OCI-LY3 (cell line): ENCODE results near the gene FFAR2.

ENCODE experiments used
- CTCF ChIP-seq: fragments of 200-600, 300-600 bp; sonication (generic); IDR thresholded peaks from 2 replicates; pipeline ENCODE4 v1.5.1; 2014; ENCODE audit warnings: antibody characterized with exemption, low read length, low read depth
- EZH2phosphoT487 ChIP-seq: fragments of 200-600 bp; shearing (Covaris generic); IDR thresholded peaks from 2 replicates; pipeline ENCODE4 v1.6.1; 2018; ENCODE audit warnings: antibody characterized with exemption, mixed run types, low read depth

- no peak for TF ChIP-seq CTCF
- TF ChIP-seq EZH2phosphoT487: no peak
Measured at GRCh38 chr19:35490364-35490763, 42.3 kb downstream of the FFAR2 start, which contains the start of gene KRTDAP.
